ENCODE measurements around the gene ANKRD45. TPM values are rescaled to one million over a fixed set of nuclear protein-coding genes. Genes with fewer than 3 reads are reported as not detected.
"Not testable (repeated sequence)": the region's sequence is repeated elsewhere in the genome, so short reads cannot be mapped to it uniquely, and the experiment has no call there.

The ANKRD45 gene
- total RNA-seq, 1 donor from 2014 or later: not detected

DNA sequence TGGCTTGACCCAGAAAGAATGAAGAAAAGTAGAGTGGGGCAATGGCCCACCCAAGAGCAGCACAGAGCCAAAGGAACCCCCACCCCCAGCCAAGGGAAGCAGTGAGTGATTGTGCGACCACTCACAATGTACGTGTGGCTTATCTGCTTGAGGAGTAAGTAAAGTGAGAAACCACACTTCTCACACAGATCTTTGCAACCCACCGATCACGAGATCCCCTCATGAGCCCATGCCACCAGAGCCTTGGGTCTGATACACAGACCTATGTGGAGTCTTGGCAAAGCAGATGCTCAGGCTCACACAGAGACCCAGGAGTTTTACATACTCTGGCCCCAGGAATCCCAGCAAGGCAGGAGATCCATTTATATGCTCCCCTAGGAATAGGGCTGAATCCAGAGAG is 52.8 kb downstream of the ANKRD45 start:
- Histone ChIP-seq H3K27me3 (ENCODE audit: control insufficient read depth in 3 of 3, insufficient read depth in 3 of 3, low read length in 3 of 3) (no peaks in the 10 kb centered on the region), H3K9me3 (ENCODE audit: control insufficient read depth in 3 of 3, low read length in 3 of 3) (peaks cover 0 to 4% (median under 1%) of the 10 kb centered on the region in 3 donors), H3K4me1 (ENCODE audit: control insufficient read depth in 3 of 3, insufficient read depth in 3 of 3, low read length in 3 of 3) (no peaks in the 10 kb centered on the region), H3K36me3 (ENCODE audit: control insufficient read depth in 3 of 3, insufficient read depth in 3 of 3, low read length in 3 of 3) (no peaks in the 10 kb centered on the region), H3K27ac (ENCODE audit: low read depth, low read length) (no peak overlapping the region), H3K4me3 (ENCODE audit: low read length in 3 of 3) (no peak overlapping the region), H3K9ac (ENCODE audit: low read depth in 1 of 3, low read length in 3 of 3) (no peak overlapping the region)

DNA sequence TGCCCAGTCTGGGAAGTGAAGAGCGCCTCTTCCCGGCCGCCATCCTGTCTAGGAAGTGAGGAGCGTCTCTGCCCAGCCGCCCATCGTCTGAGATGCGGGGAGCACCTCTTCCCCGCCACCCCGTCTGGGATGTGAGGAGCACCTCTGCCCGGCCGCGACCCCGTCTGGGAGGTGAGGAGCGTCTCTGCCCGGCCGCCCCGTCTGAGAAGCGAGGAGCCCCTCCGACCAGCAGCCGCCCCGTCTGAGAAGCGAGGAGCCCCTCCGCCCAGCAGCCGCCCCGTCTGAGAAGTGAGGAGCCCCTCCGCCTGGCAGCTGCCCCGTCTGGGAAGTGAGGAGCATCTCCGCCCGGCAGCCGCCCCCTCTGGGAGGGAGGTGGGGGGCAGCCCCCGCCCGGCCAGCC is 56.6 kb downstream of the ANKRD45 start:
- not testable (repeated sequence) for H3K4me1 ChIP-seq (ENCODE audit: control insufficient read depth in 3 of 3, insufficient read depth in 3 of 3, low read length in 3 of 3); H3K27ac ChIP-seq (ENCODE audit: low read depth, low read length); H3K27me3 ChIP-seq (ENCODE audit: control insufficient read depth in 3 of 3, insufficient read depth in 3 of 3, low read length in 3 of 3); H3K9ac ChIP-seq (ENCODE audit: low read depth in 1 of 3, low read length in 3 of 3); H3K9me3 ChIP-seq (ENCODE audit: control insufficient read depth in 3 of 3, low read length in 3 of 3); H3K4me3 ChIP-seq (ENCODE audit: low read length in 3 of 3); H3K36me3 ChIP-seq (ENCODE audit: control insufficient read depth in 3 of 3, insufficient read depth in 3 of 3, low read length in 3 of 3)

- Histone ChIP-seq H3K27me3 (ENCODE audit: control insufficient read depth in 3 of 3, insufficient read depth in 3 of 3, low read length in 3 of 3) (no peaks in the 10 kb centered on the region), H3K36me3 (ENCODE audit: control insufficient read depth in 3 of 3, insufficient read depth in 3 of 3, low read length in 3 of 3) (no peaks in the 10 kb centered on the region), H3K4me1 (ENCODE audit: control insufficient read depth in 3 of 3, insufficient read depth in 3 of 3, low read length in 3 of 3) (no peaks in the 10 kb centered on the region), H3K9ac (ENCODE audit: low read depth in 1 of 3, low read length in 3 of 3) (no peak overlapping the region), H3K27ac (ENCODE audit: low read depth, low read length) (no peak overlapping the region), H3K9me3 (ENCODE audit: control insufficient read depth in 3 of 3, low read length in 3 of 3) (no peaks in the 10 kb centered on the region), H3K4me3 (ENCODE audit: low read length in 3 of 3) (no peak overlapping the region)
Observed at GRCh38 chr1:173608503-173609216, 61.0 kb downstream of the ANKRD45 start.

- Histone ChIP-seq H3K4me1 (ENCODE audit: control insufficient read depth in 3 of 3, insufficient read depth in 3 of 3, low read length in 3 of 3) (no peaks in the 10 kb centered on the region), H3K4me3 (ENCODE audit: low read length in 3 of 3) (peak within 1 kb of the TSS in 1 of 3 donors; percentile 35), H3K36me3 (ENCODE audit: control insufficient read depth in 3 of 3, insufficient read depth in 3 of 3, low read length in 3 of 3) (no peaks in the 10 kb centered on the region), H3K27ac (ENCODE audit: low read depth, low read length) (no peak within 1 kb of the TSS), H3K27me3 (ENCODE audit: control insufficient read depth in 3 of 3, insufficient read depth in 3 of 3, low read length in 3 of 3) (no peaks in the 10 kb centered on the region), H3K9ac (ENCODE audit: low read depth in 1 of 3, low read length in 3 of 3) (no peak within 1 kb of the TSS), H3K9me3 (ENCODE audit: control insufficient read depth in 3 of 3, low read length in 3 of 3) (no peaks in the 10 kb centered on the region)
Observed at GRCh38 chr1:173603056-173603591, 66.5 kb downstream of the ANKRD45 start, which contains the start of gene SLC9C2. TSS of gene SLC9C2 (minus strand) at chr1:173603072. CDS start at chr1:173601776, 1,296 bp downstream.

GRCh38 chr1:173601588-173601987 is 68.1 kb downstream of the ANKRD45 start:
- H3K9ac ChIP-seq (ENCODE audit: low read depth in 1 of 3, low read length in 3 of 3): no peak overlapping the region
- no peaks in the 10 kb centered on the region for H3K4me1 ChIP-seq (ENCODE audit: control insufficient read depth in 3 of 3, insufficient read depth in 3 of 3, low read length in 3 of 3)
- no peak overlapping the region for H3K27ac ChIP-seq (ENCODE audit: low read depth, low read length)
- no peaks in the 10 kb centered on the region for H3K36me3 ChIP-seq (ENCODE audit: control insufficient read depth in 3 of 3, insufficient read depth in 3 of 3, low read length in 3 of 3)
- no peaks in the 10 kb centered on the region for H3K9me3 ChIP-seq (ENCODE audit: control insufficient read depth in 3 of 3, low read length in 3 of 3)
- H3K27me3 ChIP-seq (ENCODE audit: control insufficient read depth in 3 of 3, insufficient read depth in 3 of 3, low read length in 3 of 3): no peaks in the 10 kb centered on the region
- no peak overlapping the region for H3K4me3 ChIP-seq (ENCODE audit: low read length in 3 of 3)

GRCh38 chr1:173596097-173596825 is 73.4 kb downstream of the ANKRD45 start:
- H3K27ac ChIP-seq (ENCODE audit: low read depth, low read length): no peak overlapping the region

GRCh38 chr1:173591138-173591537 is 78.5 kb downstream of the ANKRD45 start:
- not testable (repeated sequence) for H3K27ac ChIP-seq (ENCODE audit: low read depth, low read length); H3K9me3 ChIP-seq (ENCODE audit: control insufficient read depth in 3 of 3, low read length in 3 of 3); H3K4me3 ChIP-seq (ENCODE audit: low read length in 3 of 3); H3K27me3 ChIP-seq (ENCODE audit: control insufficient read depth in 3 of 3, insufficient read depth in 3 of 3, low read length in 3 of 3); H3K36me3 ChIP-seq (ENCODE audit: control insufficient read depth in 3 of 3, insufficient read depth in 3 of 3, low read length in 3 of 3); H3K9ac ChIP-seq (ENCODE audit: low read depth in 1 of 3, low read length in 3 of 3); H3K4me1 ChIP-seq (ENCODE audit: control insufficient read depth in 3 of 3, insufficient read depth in 3 of 3, low read length in 3 of 3)

More at GRCh38 chr1:173596097-173596825, 73.4 kb downstream of the ANKRD45 start:
- H3K4me3 ChIP-seq (ENCODE audit: low read length in 3 of 3): no peak overlapping the region
- H3K27me3 ChIP-seq (ENCODE audit: control insufficient read depth in 3 of 3, insufficient read depth in 3 of 3, low read length in 3 of 3): no peaks in the 10 kb centered on the region
- H3K9me3 ChIP-seq (ENCODE audit: control insufficient read depth in 3 of 3, low read length in 3 of 3): peaks cover 0 to 3% (median 3%) of the 10 kb centered on the region in 3 donors
- no peak overlapping the region for H3K9ac ChIP-seq (ENCODE audit: low read depth in 1 of 3, low read length in 3 of 3)
- no peaks in the 10 kb centered on the region for H3K4me1 ChIP-seq (ENCODE audit: control insufficient read depth in 3 of 3, insufficient read depth in 3 of 3, low read length in 3 of 3)
- H3K36me3 ChIP-seq (ENCODE audit: control insufficient read depth in 3 of 3, insufficient read depth in 3 of 3, low read length in 3 of 3): no peaks in the 10 kb centered on the region

DNA sequence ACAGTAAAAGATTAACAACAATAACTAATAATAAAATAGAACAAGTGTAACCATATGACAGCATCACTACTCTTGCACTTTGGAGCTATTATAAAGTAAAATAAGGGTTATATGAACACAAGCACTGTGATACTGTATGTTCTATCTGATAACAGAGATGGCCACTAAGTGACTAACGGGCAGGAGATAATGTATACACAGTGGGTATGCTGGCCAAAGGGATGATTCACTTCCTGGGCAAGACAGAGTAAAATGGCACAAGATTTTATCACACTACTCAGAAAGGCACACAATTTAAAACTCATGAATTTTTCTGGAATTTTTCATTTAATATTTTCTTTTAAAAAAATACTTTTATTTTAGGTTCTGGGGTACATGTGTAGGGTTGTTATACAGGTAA is 79.1 kb downstream of the ANKRD45 start:
- H3K27me3 ChIP-seq (ENCODE audit: control insufficient read depth in 3 of 3, insufficient read depth in 3 of 3, low read length in 3 of 3): no peaks in the 10 kb centered on the region
- no peak overlapping the region for H3K27ac ChIP-seq (ENCODE audit: low read depth, low read length)
- H3K4me1 ChIP-seq (ENCODE audit: control insufficient read depth in 3 of 3, insufficient read depth in 3 of 3, low read length in 3 of 3): no peaks in the 10 kb centered on the region
- no peak overlapping the region for H3K9ac ChIP-seq (ENCODE audit: low read depth in 1 of 3, low read length in 3 of 3)
- H3K4me3 ChIP-seq (ENCODE audit: low read length in 3 of 3): no peak overlapping the region
- H3K9me3 ChIP-seq (ENCODE audit: control insufficient read depth in 3 of 3, low read length in 3 of 3): no peaks in the 10 kb centered on the region
- H3K36me3 ChIP-seq (ENCODE audit: control insufficient read depth in 3 of 3, insufficient read depth in 3 of 3, low read length in 3 of 3): no peaks in the 10 kb centered on the region

DNA sequence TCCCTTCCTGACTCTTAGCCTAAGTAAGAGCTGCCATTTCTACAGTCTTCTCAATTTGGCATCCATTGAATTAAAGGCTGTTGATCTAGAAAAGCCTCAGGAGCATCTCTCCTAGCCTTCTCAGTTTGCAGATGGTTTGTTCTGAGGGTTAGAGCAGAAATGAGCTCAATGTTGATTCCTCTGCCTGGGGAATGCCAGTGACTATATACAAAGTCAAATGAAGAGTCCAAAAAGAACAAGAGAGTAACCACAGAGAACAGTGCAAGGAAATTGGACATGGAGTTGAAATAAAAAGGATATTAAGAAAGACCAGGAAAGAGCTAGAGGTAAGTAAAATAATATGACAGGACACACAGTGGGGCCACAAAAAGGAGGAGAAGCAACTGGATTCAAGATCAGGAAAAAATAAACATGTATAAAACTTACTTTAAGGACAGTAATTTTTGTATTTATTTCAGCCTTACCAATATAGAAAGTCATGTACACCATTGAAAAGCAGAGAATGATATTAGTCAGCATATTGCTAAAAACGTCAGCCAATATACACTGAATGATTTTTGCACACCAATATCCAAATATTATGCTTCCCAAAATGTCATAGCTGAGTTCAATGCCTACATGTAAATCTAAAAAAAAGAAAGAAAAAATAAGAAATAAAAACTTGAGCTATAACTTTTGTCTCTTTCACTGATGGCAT is 88.1 kb downstream of the ANKRD45 start:
- H3K4me1 ChIP-seq (ENCODE audit: control insufficient read depth in 3 of 3, insufficient read depth in 3 of 3, low read length in 3 of 3): no peaks in the 10 kb centered on the region
- H3K9me3 ChIP-seq (ENCODE audit: control insufficient read depth in 3 of 3, low read length in 3 of 3): no peaks in the 10 kb centered on the region
- H3K27me3 ChIP-seq (ENCODE audit: control insufficient read depth in 3 of 3, insufficient read depth in 3 of 3, low read length in 3 of 3): peaks cover 0 to 6% (median 0%) of the 10 kb centered on the region in 3 donors
- no peak overlapping the region for H3K4me3 ChIP-seq (ENCODE audit: low read length in 3 of 3)
- no peaks in the 10 kb centered on the region for H3K36me3 ChIP-seq (ENCODE audit: control insufficient read depth in 3 of 3, insufficient read depth in 3 of 3, low read length in 3 of 3)
- no peak overlapping the region for H3K9ac ChIP-seq (ENCODE audit: low read depth in 1 of 3, low read length in 3 of 3)
- no peak overlapping the region for H3K27ac ChIP-seq (ENCODE audit: low read depth, low read length)

All from skeletal muscle tissue (tissue), 4 donors.